HL-60/S4 treated with retinoic acid at 250 ng/mL for 4 days and 3 days (cell line): ENCODE data around the gene EIF3A.

ENCODE experiments used
- in situ Hi-C: fragments of 300-500 bp; cut with MboI; formaldehyde crosslinking; loops from 2 replicates; pipeline ENCODE4 v1.7.0; 2022; ENCODE audit warnings: low sequenced_read_pairs

Gene EIF3A

DNA sequence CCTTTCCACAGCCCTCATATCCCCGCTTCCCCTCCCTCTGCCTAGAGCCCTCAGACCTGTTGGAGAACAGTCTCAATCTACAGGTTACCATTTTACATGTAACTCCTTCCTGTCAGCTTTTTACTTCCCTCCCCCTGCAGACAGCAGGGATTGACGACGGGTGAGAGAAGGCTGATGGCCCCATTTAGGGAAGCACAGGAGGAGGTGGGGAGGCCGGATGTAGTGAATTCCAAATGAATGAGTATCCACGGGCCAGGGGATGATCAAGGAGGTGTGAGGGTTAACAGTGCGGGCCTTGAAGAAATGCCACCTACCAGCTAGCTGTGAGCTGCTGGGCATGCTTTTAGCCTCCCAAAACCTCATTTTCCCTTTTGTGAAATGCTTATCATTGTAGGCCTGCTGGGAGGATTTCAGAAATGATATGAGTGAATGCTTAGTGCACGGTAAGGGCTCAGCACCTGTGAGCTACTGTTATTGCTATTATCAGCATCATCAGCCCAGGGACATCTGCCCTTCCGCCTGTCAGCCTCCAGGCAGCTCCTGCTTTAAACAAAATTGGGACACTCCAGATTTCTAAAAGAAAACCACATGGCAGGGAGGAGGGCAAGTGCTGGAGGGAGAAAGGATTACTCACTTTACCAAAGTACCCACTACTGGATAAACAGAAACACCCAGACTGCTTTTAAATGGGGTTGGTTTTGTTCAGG is 57.6 kb downstream of the EIF3A start:
- in situ Hi-C loops: no loop called here

DNA sequence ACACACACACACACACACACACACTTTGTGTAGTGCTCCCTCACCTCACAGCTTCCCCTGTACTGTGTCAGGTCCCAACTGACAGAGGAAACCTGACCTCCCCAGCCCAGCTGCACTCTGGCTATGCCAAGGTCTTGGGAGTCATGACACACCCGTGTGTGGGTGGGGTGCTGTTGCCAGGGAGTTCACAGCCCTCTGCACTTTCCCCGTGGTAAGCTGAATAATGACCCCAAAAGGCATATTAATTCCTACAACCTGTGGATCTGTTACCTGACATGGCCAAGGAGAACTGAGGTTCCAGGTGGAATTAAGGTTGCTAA is 60.0 kb downstream of the EIF3A start:
- in situ Hi-C loops: no loop called here

DNA sequence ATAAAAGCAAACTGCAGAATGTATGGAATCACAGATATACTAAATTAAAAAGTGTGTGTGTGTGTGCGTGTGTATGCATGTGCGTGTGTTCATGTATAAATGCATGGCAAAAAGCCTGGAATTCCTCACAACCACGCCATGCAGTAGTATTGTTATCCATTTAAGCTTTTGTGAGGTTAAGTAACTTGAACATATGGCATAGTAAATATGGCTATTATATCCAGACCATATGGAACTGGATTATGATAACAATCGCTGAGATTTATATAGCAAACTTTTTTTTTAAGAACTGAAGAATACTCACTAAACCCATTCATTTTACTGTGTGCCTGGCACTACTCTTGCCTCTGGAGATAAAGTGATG is 73.4 kb downstream of the EIF3A start:
- in situ Hi-C loops: no loop called here

DNA sequence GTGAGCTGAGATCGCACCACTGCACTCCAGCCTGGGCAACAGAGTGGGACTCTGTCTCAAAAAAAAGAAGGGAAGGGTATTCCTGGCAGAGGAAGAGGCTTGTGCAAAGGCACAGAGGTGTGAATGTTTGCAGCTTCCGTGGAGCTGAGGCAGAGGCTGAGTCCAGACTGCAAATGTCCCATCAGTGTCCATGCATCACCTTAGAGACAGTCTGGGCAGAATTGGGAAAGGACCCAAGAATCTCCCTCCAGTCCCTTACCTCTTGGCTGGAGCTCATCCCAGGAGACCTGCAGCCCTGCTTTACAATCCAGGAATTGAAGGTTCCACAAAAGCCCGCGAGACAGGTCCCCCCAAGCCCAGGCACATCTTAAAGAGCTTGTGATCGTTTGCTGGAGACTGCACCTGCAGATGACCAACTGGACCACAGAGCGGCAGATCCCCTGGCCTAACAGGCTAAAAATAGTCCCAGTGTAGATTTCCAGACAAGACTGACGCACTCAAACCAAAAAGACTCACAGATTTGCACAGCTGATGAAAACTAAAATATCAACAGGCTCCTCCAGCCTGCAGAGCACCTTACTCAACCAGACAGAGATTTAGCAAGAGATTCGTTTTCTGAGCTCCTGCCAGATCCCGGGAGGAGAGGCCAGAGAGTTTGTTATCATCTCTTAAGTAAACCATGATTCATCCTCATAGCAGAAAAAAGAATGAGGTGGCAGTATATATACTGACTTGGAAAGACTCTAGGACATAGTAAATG is 74.0 kb downstream of the EIF3A start:
- in situ Hi-C loops: no loop called here

DNA sequence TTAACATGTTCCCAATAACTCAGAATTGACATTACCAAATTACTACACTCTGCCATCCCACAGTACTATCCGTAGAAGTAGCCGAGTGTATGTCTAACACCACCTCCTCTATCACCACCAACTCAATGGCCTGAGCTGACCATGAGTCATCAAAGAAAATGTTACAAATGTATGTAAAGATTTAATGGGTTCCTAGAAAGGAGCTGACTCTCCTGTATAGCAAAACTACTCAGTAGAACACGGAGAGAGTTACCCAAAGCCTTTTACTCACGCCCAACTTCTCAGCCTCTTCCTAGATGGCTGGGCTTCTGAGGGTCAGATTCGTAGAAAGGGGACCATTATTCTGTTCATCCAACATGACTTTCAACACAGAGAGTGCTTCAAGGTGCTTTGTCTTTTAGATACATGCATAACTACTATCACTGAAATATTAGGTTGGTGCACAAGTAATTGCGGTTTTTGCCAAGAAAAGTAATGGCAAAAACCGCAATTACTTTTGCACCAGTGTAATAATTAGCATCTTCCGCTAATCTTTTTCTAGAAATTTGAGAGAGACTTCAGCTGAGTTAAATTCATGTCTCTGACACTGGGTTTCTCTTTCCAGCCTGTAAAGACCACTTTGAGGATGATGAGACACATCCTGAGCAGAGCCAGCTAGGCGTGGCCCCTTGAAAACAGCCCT is 75.1 kb downstream of the EIF3A start:
- in situ Hi-C loops: no loop called here

DNA sequence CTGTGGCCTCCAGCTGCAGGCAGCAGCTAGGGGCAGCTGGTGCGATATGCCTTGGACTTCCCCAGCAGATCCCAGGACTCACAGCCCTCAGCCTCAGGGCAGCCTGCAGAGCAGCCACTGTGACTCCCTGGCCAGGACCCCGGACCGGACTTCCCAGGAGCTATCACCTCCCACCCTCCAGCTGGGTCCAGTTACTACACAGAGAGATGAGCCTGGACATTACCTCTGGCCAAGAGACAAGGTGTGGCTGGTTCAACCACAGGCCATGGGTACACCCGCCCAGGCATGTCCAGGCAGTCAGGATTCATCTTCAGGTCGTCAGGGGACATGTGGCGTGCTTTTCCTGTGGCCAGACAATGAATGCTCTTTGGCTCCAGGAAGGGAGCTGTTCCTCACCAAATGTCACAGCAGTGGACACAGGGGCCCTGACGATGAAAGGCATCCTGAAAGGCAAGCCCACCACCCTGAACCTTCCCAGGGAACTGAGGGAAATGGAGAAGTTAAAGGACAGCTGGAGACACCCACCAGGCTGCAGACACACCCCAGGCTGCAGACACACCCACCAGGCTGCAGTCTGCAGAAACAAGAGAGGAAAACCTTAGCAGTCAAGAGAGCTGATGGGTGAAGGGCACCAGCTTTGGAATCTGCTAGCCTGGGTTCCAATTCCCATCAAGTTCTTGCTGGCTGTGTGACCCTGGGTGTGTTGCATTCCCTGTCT is 76.9 kb downstream of the EIF3A start:
- in situ Hi-C loops: no loop called here

DNA sequence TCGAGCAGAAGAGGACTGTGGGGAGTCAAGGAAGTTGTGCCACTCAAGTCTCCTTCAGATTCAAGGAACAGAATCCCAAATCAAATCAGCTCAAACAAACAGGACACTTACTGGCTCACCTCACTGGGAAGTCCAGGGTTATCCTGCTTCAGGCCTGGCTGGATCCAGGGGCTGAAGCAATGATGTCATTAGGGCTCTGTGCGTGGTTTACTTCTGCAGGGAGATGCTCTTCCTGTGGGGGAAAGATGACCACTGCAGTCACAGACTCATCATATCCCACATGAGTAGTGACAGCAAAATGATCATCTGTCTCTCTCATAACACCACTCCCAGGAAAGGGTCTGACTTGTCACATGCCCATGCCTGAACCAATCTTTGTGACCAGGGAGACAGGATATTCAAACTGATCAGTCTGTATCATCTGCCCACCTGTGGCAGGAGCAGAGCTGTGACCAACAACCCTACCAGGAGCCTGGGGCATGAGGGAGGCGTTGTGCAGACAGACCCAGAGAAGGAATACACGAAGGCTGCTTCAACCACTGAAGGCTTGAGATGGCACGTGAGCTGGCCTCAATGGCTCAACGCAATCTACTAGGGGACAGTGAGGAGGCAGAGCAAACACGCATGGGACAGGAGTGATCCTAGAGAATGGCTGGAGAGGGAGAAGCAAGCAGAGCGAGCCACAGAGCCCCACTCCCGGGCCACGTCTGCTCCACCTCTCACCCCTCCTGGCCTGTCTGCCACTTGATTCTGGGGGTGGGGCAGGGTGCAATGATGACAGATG is 78.7 kb downstream of the EIF3A start:
- in situ Hi-C loops: no loop called here

DNA sequence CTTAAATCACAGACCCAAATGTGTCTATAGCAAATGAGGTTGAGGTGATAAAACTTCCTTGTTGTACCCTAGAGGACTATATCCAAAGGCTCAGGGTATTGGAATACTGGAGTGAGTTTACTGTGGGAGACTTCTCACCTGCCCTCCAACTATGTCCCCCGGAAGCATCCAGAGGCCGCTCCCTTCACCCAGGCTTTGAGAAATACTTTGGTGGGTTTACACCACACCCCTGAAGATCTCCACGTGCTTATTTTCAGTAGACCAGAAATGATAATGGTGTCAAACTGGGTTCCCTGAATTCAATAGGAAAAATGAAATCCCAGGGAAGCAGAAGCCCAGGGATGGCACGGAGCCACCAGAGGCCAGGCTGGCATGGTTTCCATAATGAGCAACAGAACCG is 82.4 kb downstream of the EIF3A start:
- in situ Hi-C loops: no loop called here

DNA sequence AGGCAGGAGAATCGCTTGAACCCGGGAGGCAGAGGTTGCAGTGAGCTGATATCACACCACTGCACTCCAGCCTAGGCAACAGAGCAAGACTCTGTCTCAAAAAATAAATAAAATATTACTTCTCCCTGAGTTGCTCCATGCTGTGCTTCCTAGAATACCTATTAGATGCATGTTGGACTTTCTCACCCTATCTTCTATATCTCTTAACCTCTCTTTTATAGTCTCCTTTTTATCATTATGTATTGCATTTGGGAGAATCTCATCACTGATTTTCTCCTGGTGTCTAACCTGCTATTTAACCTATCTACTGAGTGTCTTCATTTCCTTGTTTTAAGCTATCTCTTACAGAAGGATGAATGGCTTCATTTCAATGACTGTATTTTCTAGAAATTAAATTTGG is 83.2 kb downstream of the EIF3A start:
- in situ Hi-C loops: no loop called here

DNA sequence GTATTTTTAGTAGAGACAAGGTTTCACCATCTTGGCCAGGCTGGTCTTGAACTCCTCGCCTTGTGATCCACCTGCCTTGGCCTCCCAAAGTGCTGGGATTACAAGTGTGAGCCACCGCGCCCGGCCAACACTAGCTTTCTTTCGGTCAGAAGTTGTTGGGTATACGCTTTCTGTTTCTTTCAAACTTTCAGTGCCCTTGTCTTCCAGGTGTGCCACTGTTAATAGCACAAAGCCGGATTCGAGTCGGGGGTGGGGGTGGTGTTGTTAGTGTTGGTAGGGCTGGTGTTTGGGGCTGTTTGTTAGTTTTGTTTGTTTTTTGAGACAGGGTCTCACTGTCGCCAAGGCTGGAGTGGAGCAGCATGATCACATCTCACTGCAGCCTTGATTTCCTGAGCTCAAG is 84.9 kb downstream of the EIF3A start:
- in situ Hi-C loops: no loop called here

DNA sequence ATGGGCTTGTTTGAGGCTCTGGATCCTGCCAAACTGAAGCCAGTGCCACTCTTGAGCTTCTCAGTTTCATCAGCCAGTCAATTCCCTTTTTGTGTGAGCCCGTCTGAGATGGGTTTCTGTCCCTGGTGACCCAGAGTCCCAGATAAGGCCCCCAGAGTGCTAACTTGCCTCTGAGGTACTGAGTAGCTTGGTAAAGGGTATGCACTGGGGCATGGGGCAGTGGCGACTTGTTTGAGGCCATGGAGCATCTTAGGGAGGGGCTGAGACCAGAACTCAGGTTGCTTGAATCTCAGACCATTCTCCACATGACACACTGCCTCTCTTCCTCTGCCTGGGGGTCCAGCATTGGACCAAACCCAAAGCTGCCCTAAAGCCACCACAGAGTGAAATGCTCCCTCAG is 86.3 kb downstream of the EIF3A start:
- in situ Hi-C loops: no loop called here

DNA sequence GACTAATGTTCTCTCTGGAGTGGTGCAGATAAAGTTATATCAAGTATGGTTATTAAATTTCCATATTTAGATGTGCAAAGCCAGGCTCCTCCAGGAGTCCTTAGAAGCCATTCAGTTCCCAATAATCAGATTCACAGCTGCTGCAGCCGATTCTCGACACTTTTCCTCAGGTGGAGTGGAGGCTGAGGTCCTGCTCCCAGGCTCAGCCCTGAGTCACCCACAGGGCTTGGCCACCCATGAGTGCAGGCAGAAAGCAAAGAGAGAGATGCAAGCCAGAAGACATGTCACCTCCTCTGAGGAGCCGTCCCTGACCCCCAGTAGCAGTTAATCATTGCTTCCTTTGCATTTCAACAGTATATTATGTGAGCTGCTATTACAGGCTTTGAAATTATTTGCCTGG is 87.4 kb downstream of the EIF3A start:
- in situ Hi-C loops: no loop called here

DNA sequence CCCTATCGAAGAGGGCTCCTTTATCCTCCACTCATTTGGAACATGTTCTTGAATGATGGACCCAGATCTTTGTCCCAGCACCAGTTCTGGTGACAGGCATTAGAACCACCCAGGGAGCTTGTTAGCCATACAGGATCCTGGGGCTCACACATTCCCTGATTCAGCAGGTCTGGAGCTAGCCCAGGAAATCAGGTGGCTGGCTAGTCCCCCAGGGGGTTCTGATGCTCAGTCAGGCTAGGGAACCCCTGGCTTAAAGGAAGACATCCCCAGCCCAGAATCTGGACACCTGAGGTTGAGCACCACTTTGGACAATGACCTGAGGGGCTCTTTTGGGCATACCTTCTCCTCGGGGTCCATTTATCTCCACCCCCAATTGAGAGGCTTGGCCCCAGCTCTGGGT is 88.1 kb downstream of the EIF3A start:
- in situ Hi-C loops: no loop called here

DNA sequence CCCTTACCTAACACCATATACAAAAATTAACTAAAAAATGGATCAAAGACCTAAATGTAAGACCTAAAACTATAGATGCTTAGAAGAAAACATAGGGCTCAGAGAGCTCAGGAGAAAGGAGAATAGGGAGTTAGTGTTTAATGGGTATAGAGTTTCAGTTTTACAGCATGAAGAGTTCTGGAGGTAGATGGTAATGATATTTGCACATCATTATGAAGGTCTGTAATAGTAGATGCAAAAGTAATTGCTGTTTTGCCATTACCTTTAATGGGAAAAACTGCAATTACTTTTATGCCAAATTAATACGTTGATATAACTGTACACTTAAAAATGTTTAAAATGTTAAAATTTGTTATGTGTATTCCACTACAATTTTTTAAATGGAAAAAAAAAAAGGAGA is 90.3 kb downstream of the EIF3A start:
- in situ Hi-C loops: no loop called here

DNA sequence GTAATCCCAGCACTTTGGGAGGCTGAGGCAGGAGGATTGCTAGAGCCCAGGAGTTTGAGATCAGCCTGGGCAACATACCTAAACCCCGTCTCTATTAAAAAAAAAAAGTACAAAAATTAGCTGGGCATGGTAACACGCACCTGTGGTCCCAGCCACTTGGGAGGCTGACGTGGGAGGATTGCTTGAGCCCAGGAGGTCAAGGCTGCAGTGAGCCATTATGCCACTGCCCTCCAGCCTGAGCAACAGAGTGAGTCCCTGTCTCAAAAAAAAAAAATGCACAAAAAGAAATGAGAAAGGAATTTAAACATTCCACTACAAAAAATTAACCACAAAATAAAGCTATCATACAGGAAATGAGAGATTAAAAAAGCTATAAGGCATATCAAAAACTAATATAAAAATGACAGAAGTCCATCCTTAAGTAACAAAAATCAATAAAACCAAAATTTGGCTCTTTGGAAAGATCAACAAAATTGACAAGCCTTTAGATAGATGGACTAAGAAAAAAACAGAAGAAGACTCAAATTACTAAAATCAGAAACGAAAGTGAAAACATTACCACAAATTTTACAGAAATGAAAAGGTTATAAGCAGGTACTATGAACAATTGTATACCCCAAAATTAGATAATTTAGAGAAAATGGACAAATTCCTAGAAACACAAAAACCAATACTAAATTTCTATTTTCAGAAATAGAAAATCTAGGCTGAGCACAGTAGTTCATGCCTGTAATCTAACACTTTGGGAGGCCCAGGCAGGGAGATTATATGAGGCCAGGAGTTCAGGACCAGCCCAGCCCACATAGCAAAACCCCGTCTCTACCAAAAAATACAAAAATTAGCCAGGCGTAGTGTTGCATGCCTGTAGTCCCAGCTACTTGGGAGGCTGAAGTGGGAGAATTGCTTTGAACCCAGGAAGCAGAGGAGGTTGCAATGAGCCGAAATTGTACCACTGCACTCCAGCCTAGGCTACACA is 93.5 kb downstream of the EIF3A start:
- in situ Hi-C loops: no loop called here

DNA sequence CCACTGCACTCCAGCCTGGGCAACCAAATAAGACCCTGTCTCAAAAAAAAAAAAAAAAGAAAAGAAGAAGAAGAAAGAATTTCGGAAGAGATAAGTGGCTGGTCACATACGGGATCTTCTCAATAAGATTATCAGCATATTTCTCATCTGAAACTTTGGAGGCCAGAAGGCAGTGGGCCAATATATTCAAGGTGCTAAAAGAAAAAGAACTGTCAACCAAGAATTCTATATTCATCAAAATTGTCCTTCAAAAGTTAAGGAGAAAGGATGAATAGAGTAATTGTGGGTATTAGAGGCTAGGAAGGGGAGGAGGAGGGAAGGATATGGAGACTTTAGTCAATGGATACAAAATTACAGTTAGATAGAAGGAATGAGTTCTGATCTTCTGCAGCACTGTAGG is 95.0 kb downstream of the EIF3A start:
- in situ Hi-C loops: no loop called here
